Spleen (tissue), 7 donors: Measurements from ENCODE around the gene VWF.

Experiments
- POLR2AphosphoS5 ChIP-seq, 3 donors: sonication (generic); formaldehyde crosslinking; IDR thresholded peaks; one replicate each; pipeline ENCODE4 v1.5.1; 2017; ENCODE audit warnings: antibody characterized with exemption in 3 of 3
- TF ChIP-seq, protein P1 (sequence below), 11 experiments: fragments of 200-600 bp in 7 of 11; fragments of 450-650 bp in 4 of 11; sonication (generic) in 4 of 11; IDR thresholded peaks in 8 of 11; conservative IDR thresholded peaks in 3 of 11; 1 replicate in 7 of 11; 2 replicates in 4 of 11; pipeline versions ENCODE4 v1.4.0 to v1.8.0; 2016 to 2021; ENCODE audit warnings: antibody characterized with exemption in 11 of 11, inconsistent platforms in 4 of 11, mild to moderate bottlenecking in 1 of 11
- donor health status: DM: no; HTN: no; CAD: no; lungs with moderate emphysema.
- donor health status: DM: no; HTN: no; CAD: no.
- donor health status: DM: no; HTN: no; CAD: no.

DNA sequence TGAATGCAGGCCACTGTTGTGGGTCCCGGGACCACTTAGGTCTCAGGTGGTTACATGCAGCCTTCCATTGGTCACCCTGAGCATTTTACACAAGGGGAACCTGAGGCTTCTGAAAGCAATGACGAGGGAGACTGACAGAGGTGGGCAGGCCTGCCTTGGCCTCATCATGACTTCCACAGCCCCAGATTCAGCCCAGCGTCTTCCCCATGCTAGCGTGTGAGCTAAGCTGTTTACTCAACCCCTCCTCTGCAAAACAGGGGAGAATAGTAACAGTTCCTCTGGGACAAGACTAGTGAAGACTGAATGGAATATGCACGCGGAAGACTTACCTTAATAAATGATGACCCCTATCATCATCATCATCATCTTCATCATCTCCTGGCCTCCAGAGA lies 46.8 kb downstream of the VWF start:
- TF ChIP-seq, protein P1, sequence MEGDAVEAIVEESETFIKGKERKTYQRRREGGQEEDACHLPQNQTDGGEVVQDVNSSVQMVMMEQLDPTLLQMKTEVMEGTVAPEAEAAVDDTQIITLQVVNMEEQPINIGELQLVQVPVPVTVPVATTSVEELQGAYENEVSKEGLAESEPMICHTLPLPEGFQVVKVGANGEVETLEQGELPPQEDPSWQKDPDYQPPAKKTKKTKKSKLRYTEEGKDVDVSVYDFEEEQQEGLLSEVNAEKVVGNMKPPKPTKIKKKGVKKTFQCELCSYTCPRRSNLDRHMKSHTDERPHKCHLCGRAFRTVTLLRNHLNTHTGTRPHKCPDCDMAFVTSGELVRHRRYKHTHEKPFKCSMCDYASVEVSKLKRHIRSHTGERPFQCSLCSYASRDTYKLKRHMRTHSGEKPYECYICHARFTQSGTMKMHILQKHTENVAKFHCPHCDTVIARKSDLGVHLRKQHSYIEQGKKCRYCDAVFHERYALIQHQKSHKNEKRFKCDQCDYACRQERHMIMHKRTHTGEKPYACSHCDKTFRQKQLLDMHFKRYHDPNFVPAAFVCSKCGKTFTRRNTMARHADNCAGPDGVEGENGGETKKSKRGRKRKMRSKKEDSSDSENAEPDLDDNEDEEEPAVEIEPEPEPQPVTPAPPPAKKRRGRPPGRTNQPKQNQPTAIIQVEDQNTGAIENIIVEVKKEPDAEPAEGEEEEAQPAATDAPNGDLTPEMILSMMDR (IDR thresholded peaks at IDR 0.05 in 8 of 11, conservative IDR thresholded peaks at IDR 0.05 in 3 of 11): no peak
- no peak for TF ChIP-seq POLR2AphosphoS5 (IDR thresholded peaks at IDR 0.05)
